IMR-90 (cell line): Measurements from ENCODE around the gene RPL35. TPM values are rescaled to one million over a fixed set of nuclear protein-coding genes. Genes with fewer than 3 reads are reported as not detected.

Experiments used
- ATAC-seq: fragments of 200-7000 bp; cut with Tn5 transposase; 2 replicates; pipeline ENCODE4 v1.9.1; 2020; ENCODE audit warnings: low read depth, mild to moderate bottlenecking, moderate library complexity
- BruUV-seq: library from RNA; stranded (reverse); fragments of 400-500 nt; replicated peaks from 2 replicates; lab custom pipeline; 2021; lab: Mats Ljungman, UMichigan
- CTCF ChIA-PET: fragments of 300-600 bp; formaldehyde crosslinking; extraction: SDS; loops from one replicate; lab custom pipeline; 2021; ENCODE audit warnings: antibody characterized with exemption; lab: Yijun Ruan, JAX
- POLR2A ChIA-PET: fragments of 300-600 bp; sonication (Branson Sonifier 250); formaldehyde crosslinking; loops from one replicate; lab custom pipeline; 2022; ENCODE audit warnings: antibody characterized with exemption; ENCODE audit not compliant: unreplicated experiment; lab: Charles Lee
- DNase-seq: peaks from one replicate; pipeline ENCODE4 v3.0.0; 2013
- H2AFZ ChIP-seq: replicated peaks from 2 replicates; pipeline ENCODE3; 2013; ENCODE audit warnings: low read length, mild to moderate bottlenecking; ENCODE audit not compliant: poor library complexity
- H2AK5ac ChIP-seq: 2 replicates; pipeline ENCODE4 v1.6.1; 2013; ENCODE audit warnings: low read depth, low read length, inconsistent platforms
- H2AK9ac ChIP-seq: replicated peaks from 2 replicates; pipeline ENCODE3; 2013; ENCODE audit warnings: mild to moderate bottlenecking, low read depth, low read length, moderate library complexity; ENCODE audit not compliant: poor library complexity
- H2BK120ac ChIP-seq: 2 replicates; pipeline ENCODE4 v1.6.1; 2013; ENCODE audit warnings: low read depth, low read length, inconsistent platforms
- H2BK15ac ChIP-seq: 3 replicates; pipeline ENCODE4 v1.6.1; 2013; ENCODE audit warnings: low read depth, low read length, inconsistent platforms
- H2BK20ac ChIP-seq: 2 replicates; pipeline ENCODE4 v1.6.1; 2013; ENCODE audit warnings: low read depth, mild to moderate bottlenecking, inconsistent platforms, low read length, moderate library complexity
- H2BK5ac ChIP-seq: 2 replicates; pipeline ENCODE4 v1.6.1; 2013; ENCODE audit warnings: mild to moderate bottlenecking, low read depth, low read length, inconsistent platforms; ENCODE audit not compliant: poor library complexity, severe bottlenecking
- H3K14ac ChIP-seq: replicated peaks from 2 replicates; pipeline ENCODE4 v1.6.1; 2013; ENCODE audit warnings: low read depth, low read length, inconsistent platforms
- H3K18ac ChIP-seq: 2 replicates; pipeline ENCODE4 v1.6.1; 2013; ENCODE audit warnings: low read depth, low read length, control low read depth
- H3K23ac ChIP-seq: 2 replicates; pipeline ENCODE4 v1.6.1; 2013; ENCODE audit warnings: low read depth, low read length, inconsistent platforms
- H3K27ac ChIP-seq: 2 replicates; pipeline ENCODE4 v1.5.1; 2013; ENCODE audit warnings: mild to moderate bottlenecking, control low read depth, low read length; ENCODE audit not compliant: insufficient read depth
- H3K27me3 ChIP-seq: 2 replicates; pipeline ENCODE4 v1.6.1; 2013; ENCODE audit warnings: low read length; ENCODE audit not compliant: control insufficient read depth, insufficient read depth
- H3K36me3 ChIP-seq: 2 replicates; pipeline ENCODE4 v1.6.1; 2013; ENCODE audit warnings: low read length, mixed read lengths; ENCODE audit not compliant: control insufficient read depth, insufficient read depth
- H3K4ac ChIP-seq: 2 replicates; pipeline ENCODE4 v1.6.1; 2013; ENCODE audit warnings: low read depth, low read length, inconsistent platforms
- H3K4me1 ChIP-seq: 2 replicates; pipeline ENCODE4 v1.6.1; 2013; ENCODE audit warnings: low read length, mixed read lengths; ENCODE audit not compliant: control insufficient read depth, insufficient read depth
- H3K4me2 ChIP-seq: 2 replicates; pipeline ENCODE4 v1.6.1; 2013; ENCODE audit warnings: low read depth, mild to moderate bottlenecking, control low read depth, low read length, moderate library complexity
- H3K4me3 ChIP-seq: 2 replicates; pipeline ENCODE4 v1.5.1; 2013; ENCODE audit warnings: low read depth, mild to moderate bottlenecking, control low read depth, low read length, moderate library complexity; ENCODE audit not compliant: insufficient read depth
- H3K56ac ChIP-seq: 2 replicates; pipeline ENCODE4 v1.6.1; 2013; ENCODE audit warnings: low read length, inconsistent platforms; ENCODE audit not compliant: insufficient read depth; ENCODE audit errors: extremely low read depth
- H3K79me1 ChIP-seq, 2 experiments: 2 replicates each; pipeline ENCODE4 v1.6.1; 2013; ENCODE audit warnings: low read length in 2 of 2, inconsistent platforms in 1 of 2, low read depth in 1 of 2
- H3K9ac ChIP-seq: 2 replicates; pipeline ENCODE4 v1.6.1; 2013; ENCODE audit warnings: low read depth, low read length, control low read depth
- H3K9me1 ChIP-seq: 2 replicates; pipeline ENCODE4 v1.6.1; 2013; ENCODE audit warnings: low read length, inconsistent platforms; ENCODE audit not compliant: insufficient read depth
- H3K9me3 ChIP-seq: 2 replicates; pipeline ENCODE4 v1.6.1; 2013; ENCODE audit warnings: low read length; ENCODE audit not compliant: control insufficient read depth, insufficient read depth
- H4K20me1 ChIP-seq: 2 replicates; pipeline ENCODE4 v1.6.1; 2013; ENCODE audit warnings: low read length, inconsistent platforms; ENCODE audit not compliant: insufficient read depth
- H4K5ac ChIP-seq: 2 replicates; pipeline ENCODE4 v1.6.1; 2013; ENCODE audit warnings: mild to moderate bottlenecking, low read depth, low read length, control low read depth
- H4K8ac ChIP-seq, 2 experiments: 2 replicates each; pipeline ENCODE4 v1.6.1; 2013; ENCODE audit warnings: low read depth in 2 of 2, low read length in 2 of 2, control low read depth in 1 of 2, inconsistent platforms in 1 of 2
- H4K91ac ChIP-seq: 2 replicates; pipeline ENCODE4 v1.6.1; 2013; ENCODE audit warnings: low read depth, low read length, inconsistent platforms; ENCODE audit not compliant: insufficient read depth
- BHLHE40 ChIP-seq: fragments of 150-350 bp; IDR thresholded peaks from 2 replicates; pipeline ENCODE4 v1.6.1; 2016; ENCODE audit warnings: mild to moderate bottlenecking, low read depth, low read length
- CEBPB ChIP-seq: IDR thresholded peaks from 2 replicates; pipeline ENCODE4 v1.6.1; 2012; ENCODE audit warnings: low read depth, low read length, improper control_type of control experiment
- CHD1 ChIP-seq: IDR thresholded peaks from 2 replicates; pipeline ENCODE4 v1.6.1; 2012; ENCODE audit warnings: low read depth, low read length, improper control_type of control experiment
- CTCF ChIP-seq: conservative IDR thresholded peaks from 2 replicates; pipeline ENCODE4 v1.5.1; 2012; ENCODE audit warnings: mild to moderate bottlenecking, low read depth, low read length, improper control_type of control experiment
- FOS ChIP-seq: fragments of 150-350 bp; IDR thresholded peaks from 2 replicates; pipeline ENCODE4 v1.6.1; 2016; ENCODE audit warnings: low read depth, low read length
- MAFK ChIP-seq: IDR thresholded peaks from 2 replicates; pipeline ENCODE4 v1.6.1; 2012; ENCODE audit warnings: low read depth, low read length, improper control_type of control experiment
- MAZ ChIP-seq: IDR thresholded peaks from 2 replicates; pipeline ENCODE4 v1.6.1; 2012; ENCODE audit warnings: low read depth, mild to moderate bottlenecking, low read length, improper control_type of control experiment, moderate library complexity, borderline replicate concordance
- MXI1 ChIP-seq: IDR thresholded peaks from 2 replicates; pipeline ENCODE4 v1.6.1; 2012; ENCODE audit warnings: low read depth, mild to moderate bottlenecking, low read length, moderate library complexity, borderline replicate concordance
- NFE2L2 ChIP-seq: fragments of 150-350 bp; IDR thresholded peaks from 2 replicates; pipeline ENCODE4 v1.6.1; 2016; ENCODE audit warnings: low read depth, mild to moderate bottlenecking, low read length
- POLR2A ChIP-seq: IDR thresholded peaks from 2 replicates; pipeline ENCODE4 v1.6.1; 2012; ENCODE audit warnings: mild to moderate bottlenecking, low read depth, low read length
- RAD21 ChIP-seq: IDR thresholded peaks from 2 replicates; pipeline ENCODE4 v1.6.1; 2012; ENCODE audit warnings: low read length, improper control_type of control experiment
- RCOR1 ChIP-seq: IDR thresholded peaks from 2 replicates; pipeline ENCODE4 v1.6.1; 2012; ENCODE audit warnings: mild to moderate bottlenecking, low read length, improper control_type of control experiment; ENCODE audit not compliant: insufficient replicate concordance
- RFX5 ChIP-seq: IDR thresholded peaks from 2 replicates; pipeline ENCODE4 v1.8.0; 2012; ENCODE audit warnings: low read depth, mild to moderate bottlenecking, low read length, moderate library complexity
- SMC3 ChIP-seq: fragments of 150-350 bp; IDR thresholded peaks from 2 replicates; pipeline ENCODE4 v1.6.1; 2016; ENCODE audit warnings: low read depth, mild to moderate bottlenecking, antibody characterized with exemption, low read length, moderate library complexity
- USF2 ChIP-seq: fragments of 150-350 bp; IDR thresholded peaks from 2 replicates; pipeline ENCODE4 v1.6.1; 2017; ENCODE audit warnings: mild to moderate bottlenecking, antibody characterized with exemption, low read length, low read depth
- WGBS, 2 experiments: methylation state at CpG; one replicate each; pipeline versions ENCODE4 v1.1.5 to v1.1.7; 2013; ENCODE audit warnings: missing lambda C conversion rate in 2 of 2; ENCODE audit not compliant: insufficient read length in 1 of 2; ENCODE audit errors: extremely low coverage in 2 of 2; 5-methylcytosine and 5-hydroxymethylcytosine counted together
- dilution Hi-C: fragments of 300-500 bp; cut with HindIII; formaldehyde crosslinking; loops from one replicate; pipeline ENCODE4 v1.14.3; 2018; ENCODE audit warnings: low sequenced_read_pairs; ENCODE audit not compliant: unreplicated experiment
- in situ Hi-C: fragments of 300-500 bp; cut with MboI; formaldehyde crosslinking; loops from 3 replicates; pipeline ENCODE4 v1.14.3; 2019; ENCODE audit warnings: low sequenced_read_pairs, inconsistent platforms, mixed read lengths
- intact Hi-C: fragments of 100-400 bp; cut with micrococcal nuclease; formaldehyde crosslinking; loops from 2 replicates; pipeline ENCODE4 v1.10.0; 2022
- polyA plus RNA-seq, 3 experiments: library from polyadenylated mRNA; depleted of rRNA; stranded (reverse); fragments of >200 nt; gene quantifications; 2 replicates each; pipeline ENCODE4 v1.2.3, GENCODE V29; 2012; ENCODE audit warnings: low replicate concordance in 1 of 3
- total RNA-seq: library from RNA; depleted of rRNA; stranded (reverse); fragments of >200 nt; gene quantifications from 2 replicates; pipeline ENCODE4 v1.2.3, GENCODE V29; 2012
- TF ChIP-seq, protein P1 (sequence below): fragments of 150-350 bp; IDR thresholded peaks from 2 replicates; pipeline ENCODE4 v1.6.1; 2016; ENCODE audit warnings: low read depth, mild to moderate bottlenecking, low read length, moderate library complexity, borderline replicate concordance

RPL35 gene
- total and polyA plus RNA-seq, 2 of the 4 experiments (the other 2 are of a cell fraction), result 881 to 1,650 TPM

- Histone ChIP-seq H3K23ac (no peak overlapping the region), H3K4me1 (no peaks in the 10 kb centered on the region), H2BK20ac (no peak overlapping the region), H3K9me3 (no peaks in the 10 kb centered on the region), H3K79me1 (peaks cover 4% of the 10 kb centered on the region in 2 experiments; a peak in 3 of 4 replicates), H3K4ac (no peak overlapping the region), H4K5ac (no peak overlapping the region), H3K9ac (no peak overlapping the region), H4K20me1 (no peaks in the 10 kb centered on the region; the same call in 1 of the 2 replicates), H3K36me3 (peaks cover 57% of the 10 kb centered on the region), H4K91ac (no peak overlapping the region), H2AK5ac (no peak overlapping the region), H3K9me1 (0 out of 2 replicates have a peak, but pooled peaks cover 4% of the 10 kb centered on the region), H4K8ac (no peak overlapping the region), H2BK120ac (no peak overlapping the region), H3K18ac (no peak overlapping the region), H3K4me2 (no peak overlapping the region), H3K56ac (no peak overlapping the region), H2AK9ac (no peak overlapping the region), H2BK5ac (no peak overlapping the region), H2BK15ac (no peak overlapping the region), H3K14ac (no peak overlapping the region), H2AFZ (no peak overlapping the region), H3K4me3 (no peak overlapping the region), H3K27ac (no peak overlapping the region), H3K27me3 (no peaks in the 10 kb centered on the region)
- in situ Hi-C loops, result no loop called here
- 92% methylated on average over 6 of the region's 7 CpGs; no CpG with 5 or more reads in 1 of the 2 experiments for WGBS, 2 experiments
- TF ChIP-seq RFX5 (no peak), MAZ (no peak), POLR2A (no peak), CTCF (no peak), SMC3 (no peak), MAFK (no peak), BHLHE40 (no peak), RCOR1 (no peak), NFE2L2 (no peak), FOS (no peak), MXI1 (no peak), RAD21 (no peak), CEBPB (no peak), USF2 (no peak), CHD1 (no peak)
- TF ChIP-seq, protein P1, sequence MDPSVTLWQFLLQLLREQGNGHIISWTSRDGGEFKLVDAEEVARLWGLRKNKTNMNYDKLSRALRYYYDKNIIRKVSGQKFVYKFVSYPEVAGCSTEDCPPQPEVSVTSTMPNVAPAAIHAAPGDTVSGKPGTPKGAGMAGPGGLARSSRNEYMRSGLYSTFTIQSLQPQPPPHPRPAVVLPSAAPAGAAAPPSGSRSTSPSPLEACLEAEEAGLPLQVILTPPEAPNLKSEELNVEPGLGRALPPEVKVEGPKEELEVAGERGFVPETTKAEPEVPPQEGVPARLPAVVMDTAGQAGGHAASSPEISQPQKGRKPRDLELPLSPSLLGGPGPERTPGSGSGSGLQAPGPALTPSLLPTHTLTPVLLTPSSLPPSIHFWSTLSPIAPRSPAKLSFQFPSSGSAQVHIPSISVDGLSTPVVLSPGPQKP, result no peak
- ATAC-seq (no peak), DNase-seq (no peak)
- POLR2A ChIA-PET, result no interaction called here
- dilution Hi-C loops, result no loop called here
- CTCF ChIA-PET, result no interaction called here
- intact Hi-C loops, result no loop called here
- no TSS peak for BruUV-seq
Measured at GRCh38 chr9:124890179-124890578, 28.4 kb upstream of the RPL35 start.
